Caco-2 (cell line): Measurements from ENCODE around the gene ASB4. TPM values are rescaled to one million over a fixed set of nuclear protein-coding genes. Genes with fewer than 3 reads are reported as not detected.

Experiments used
- BruUV-seq: library from RNA; stranded (reverse); fragments of 400-500 nt; replicated peaks from 2 replicates; lab custom pipeline; 2021; lab: Mats Ljungman, UMichigan
- CTCF ChIA-PET: fragments of 300-600 bp; sonication (Branson Sonifier 250); formaldehyde crosslinking; loops from one replicate; lab custom pipeline; 2022; ENCODE audit warnings: antibody characterized with exemption; lab: Charles Lee
- POLR2A ChIA-PET: fragments of 300-600 bp; sonication (Branson Sonifier 250); formaldehyde crosslinking; loops from one replicate; lab custom pipeline; 2022; ENCODE audit warnings: antibody characterized with exemption; lab: Charles Lee
- DNase-seq, 2 experiments: peaks; one replicate each; pipeline versions ENCODE4 v3.0.0 to v3.0.0-alpha.2; 2020 to 2022
- H3K27me3 ChIP-seq: replicated peaks from 2 replicates; pipeline ENCODE4 v1.6.0; 2011; ENCODE audit warnings: low read length; ENCODE audit not compliant: control insufficient read depth, insufficient read depth
- H3K36me3 ChIP-seq: 2 replicates; pipeline ENCODE4 v1.5.1; 2011; ENCODE audit warnings: low read length; ENCODE audit not compliant: control insufficient read depth, insufficient read depth
- H3K4me1 ChIP-seq: fragments of 250-450 bp; sonication (Bioruptor Pico); 2 replicates; pipeline ENCODE4 v1.5.1; 2020; ENCODE audit warnings: mild to moderate bottlenecking
- H3K4me3 ChIP-seq: 2 replicates; pipeline ENCODE4 v1.5.1; 2011; ENCODE audit warnings: low read depth, mild to moderate bottlenecking, control low read depth, low read length
- H3K9me3 ChIP-seq: fragments of 250-450 bp; sonication (Bioruptor Pico); 2 replicates; pipeline ENCODE4 v1.5.1; 2020; ENCODE audit warnings: mild to moderate bottlenecking, moderate library complexity
- H3K27ac Mint-ChIP-seq: one replicate; pipeline ENCODE4 v1.8.0; 2022; ENCODE audit warnings: mixed read lengths; ENCODE audit not compliant: unreplicated experiment
- H3K27me3 Mint-ChIP-seq: one replicate; pipeline ENCODE4 v1.8.0; 2022; ENCODE audit warnings: mixed read lengths; ENCODE audit not compliant: insufficient read depth, unreplicated experiment
- H3K36me3 Mint-ChIP-seq: one replicate; pipeline ENCODE4 v1.8.0; 2022; ENCODE audit warnings: mild to moderate bottlenecking, mixed read lengths; ENCODE audit not compliant: insufficient read depth, unreplicated experiment
- H3K4me1 Mint-ChIP-seq: one replicate; pipeline ENCODE4 v1.8.0; 2022; ENCODE audit warnings: low read depth, mixed read lengths; ENCODE audit not compliant: unreplicated experiment
- H3K4me3 Mint-ChIP-seq: one replicate; pipeline ENCODE4 v1.8.0; 2022; ENCODE audit warnings: mild to moderate bottlenecking, moderate library complexity, mixed read lengths; ENCODE audit not compliant: unreplicated experiment
- H3K9me3 Mint-ChIP-seq: one replicate; pipeline ENCODE4 v1.8.0; 2022; ENCODE audit warnings: mixed read lengths; ENCODE audit not compliant: unreplicated experiment
- CTCF ChIP-seq, 2 experiments: fragments of 200-600 bp in 1 of 2; IDR thresholded peaks; 1 replicate in 1 of 2; 2 replicates in 1 of 2; pipeline versions ENCODE4 v1.5.1 to v1.8.0; 2011 to 2022; ENCODE audit warnings: antibody characterized with exemption in 1 of 2, control low read depth in 1 of 2, inconsistent platforms in 1 of 2, low read depth in 1 of 2, low read length in 1 of 2, mild to moderate bottlenecking in 1 of 2, moderate library complexity in 1 of 2; ENCODE audit not compliant: insufficient read depth in 1 of 2, severe bottlenecking in 1 of 2, unreplicated experiment in 1 of 2
- intact Hi-C: fragments of 100-400 bp; cut with micrococcal nuclease; formaldehyde crosslinking; loops from one replicate; pipeline ENCODE4 v1.10.0; 2022; ENCODE audit not compliant: unreplicated experiment
- total RNA-seq: library from RNA; stranded (reverse); gene quantifications from 2 replicates; pipeline ENCODE4 v1.2.3, GENCODE V29; 2022

ASB4 gene
- total RNA-seq, 1 experiment from 2014 or later: not detected

DNA sequence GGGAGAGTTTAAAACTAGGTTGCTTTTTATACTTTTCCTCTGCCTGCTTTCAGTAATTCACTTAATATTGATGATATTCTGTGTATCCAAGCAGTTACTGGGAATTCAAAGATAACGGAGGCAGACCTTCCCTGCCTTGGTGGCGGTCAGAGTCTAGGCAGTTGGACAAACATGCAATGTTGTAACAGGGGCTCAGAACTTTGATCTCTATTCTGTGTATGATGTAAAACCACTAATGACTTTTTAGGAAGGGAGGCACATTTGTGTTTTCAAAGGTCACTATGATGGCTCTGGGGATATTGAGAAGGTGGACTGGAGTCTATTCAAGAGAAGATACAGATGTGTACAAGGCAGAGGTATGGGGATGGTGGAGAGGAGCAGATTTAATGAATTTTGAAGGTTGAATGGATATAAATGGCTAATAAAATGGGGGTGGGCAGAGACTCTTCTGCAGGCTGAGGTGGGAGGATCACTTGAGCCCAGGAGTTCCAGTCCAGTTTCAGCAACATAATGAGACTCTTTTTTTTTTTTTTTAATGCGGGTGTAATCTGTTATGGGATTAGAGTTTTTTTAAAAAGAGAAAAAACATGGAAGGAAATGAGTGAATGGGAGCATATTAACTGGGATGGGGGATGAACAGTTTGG lies 45.2 kb upstream of the ASB4 start:
- TF ChIP-seq CTCF (IDR thresholded peaks at IDR 0.05; ENCODE audit: insufficient read depth in 1 of 2, low read depth in 1 of 2, low read length in 1 of 2, severe bottlenecking in 1 of 2, unreplicated experiment in 1 of 2): no peak
- no peaks in the 10 kb centered on the region for H3K27me3 Mint-ChIP-seq
- Histone ChIP-seq H3K9me3 (no peaks in the 10 kb centered on the region), H3K36me3 (no peaks in the 10 kb centered on the region), H3K27me3 (no peaks in the 10 kb centered on the region), H3K4me3 (peak overlapping the region; percentile 19), H3K4me1 (peaks cover 67% of the 10 kb centered on the region)
- ChIA-PET POLR2A (interaction anchor here (1.0 kb wide), 1 partner anchor 45 kb away, joined by 3 read pairs; no protein-coding TSS in a partner anchor), CTCF (interaction anchor here (1.1 to 1.5 kb wide), 3 partner anchors 36 to 250 kb away, joined by 3 to 15 read pairs (median 7); partner anchors contain the start of gene PON3)
- H3K4me3 Mint-ChIP-seq: peak overlapping the region; percentile 70
- peaks cover 22% of the 10 kb centered on the region for H3K4me1 Mint-ChIP-seq
- DNase-seq: peak; percentile 67 to 72
- BruUV-seq: TSS peak; percentile 90
- no peaks in the 10 kb centered on the region for H3K9me3 Mint-ChIP-seq
- peak overlapping the region; percentile 85 for H3K27ac Mint-ChIP-seq
- intact Hi-C loops: loop anchor here (1.0 to 5.0 kb wide), 4 partner anchors 22 to 862 kb away; partner anchors contain the start of gene PON3
- peaks cover 7% of the 10 kb centered on the region for H3K36me3 Mint-ChIP-seq

GRCh38 chr7:95441042-95441823 lies 44.5 kb upstream of the ASB4 start:
- no peaks in the 10 kb centered on the region for H3K27me3 Mint-ChIP-seq
- H3K27me3 ChIP-seq: no peaks in the 10 kb centered on the region
- TSS peak; percentile 75 for BruUV-seq
- peak; percentile 52 to 82 for DNase-seq
- no peaks in the 10 kb centered on the region for H3K9me3 ChIP-seq
- no peak for TF ChIP-seq CTCF (IDR thresholded peaks at IDR 0.05; ENCODE audit: insufficient read depth in 1 of 2, low read depth in 1 of 2, low read length in 1 of 2, severe bottlenecking in 1 of 2, unreplicated experiment in 1 of 2)
- peaks cover 61% of the 10 kb centered on the region for H3K4me1 ChIP-seq
- H3K36me3 ChIP-seq: no peaks in the 10 kb centered on the region
- peak overlapping the region; percentile 19 for H3K4me3 ChIP-seq
- H3K36me3 Mint-ChIP-seq: peaks cover 7% of the 10 kb centered on the region
- ChIA-PET CTCF (interaction anchor here (1.1 to 1.5 kb wide), 3 partner anchors 35 to 249 kb away, joined by 3 to 15 read pairs (median 7); partner anchors contain the start of gene PON3), POLR2A (interaction anchor here (0.5 to 1.0 kb wide), 3 partner anchors 29 to 46 kb away, joined by 3 to 4 read pairs (median 3); no protein-coding TSS in a partner anchor)
- H3K27ac Mint-ChIP-seq: peak overlapping the region; percentile 85
- H3K4me3 Mint-ChIP-seq: peak overlapping the region; percentile 70
- H3K9me3 Mint-ChIP-seq: no peaks in the 10 kb centered on the region
- peaks cover 22% of the 10 kb centered on the region for H3K4me1 Mint-ChIP-seq
- intact Hi-C loops: loop anchor here (1.0 to 5.0 kb wide), 4 partner anchors 22 to 861 kb away; partner anchors contain the start of gene PON3

- BruUV-seq: no TSS peak
- Mint-ChIP-seq H3K4me1 (peaks cover 22% of the 10 kb centered on the region), H3K27me3 (no peaks in the 10 kb centered on the region), H3K36me3 (peaks cover 7% of the 10 kb centered on the region), H3K9me3 (no peaks in the 10 kb centered on the region), H3K27ac (no peak overlapping the region), H3K4me3 (no peak overlapping the region)
- Histone ChIP-seq H3K27me3 (no peaks in the 10 kb centered on the region), H3K36me3 (no peaks in the 10 kb centered on the region), H3K4me1 (peaks cover 37% of the 10 kb centered on the region), H3K9me3 (no peaks in the 10 kb centered on the region), H3K4me3 (no peak overlapping the region)
- no peak for TF ChIP-seq CTCF (IDR thresholded peaks at IDR 0.05; ENCODE audit: insufficient read depth in 1 of 2, low read depth in 1 of 2, low read length in 1 of 2, severe bottlenecking in 1 of 2, unreplicated experiment in 1 of 2)
- DNase-seq: no peak
- ChIA-PET CTCF (interaction anchor here (0.7 kb wide), 1 partner anchor 967 kb away, joined by 4 read pairs; no protein-coding TSS in a partner anchor), POLR2A (no interaction called here)
- intact Hi-C loops: loop anchor here (5.0 kb wide), 1 partner anchor 858 kb away; no protein-coding TSS in a partner anchor
Measured at GRCh38 chr7:95444796-95445195, 40.9 kb upstream of the ASB4 start.
